HepG2 (cell line): ENCODE measurements around the gene CHKA. TPM values are rescaled to one million over a fixed set of nuclear protein-coding genes. Genes with fewer than 3 reads are reported as not detected.

Source experiments
- AFF4 ChIP-seq: sonication (generic); formaldehyde crosslinking; IDR thresholded peaks from 2 replicates; pipeline ENCODE4 v1.4.0; 2020; ENCODE audit warnings: missing genetic modification reagents
- HBP1 ChIP-seq: IDR thresholded peaks from 2 replicates; pipeline ENCODE4 v1.6.1; 2016; ENCODE audit warnings: low read depth, control low read depth
- KIAA2018 ChIP-seq: sonication (generic); formaldehyde crosslinking; IDR thresholded peaks from 2 replicates; pipeline ENCODE4 v1.5.0; 2020; ENCODE audit warnings: mild to moderate bottlenecking, missing genetic modification reagents, borderline replicate concordance
- NFIB ChIP-seq: sonication (generic); formaldehyde crosslinking; IDR thresholded peaks from 2 replicates; pipeline ENCODE4 v1.9.0; 2021; ENCODE audit warnings: missing genetic modification reagents, mild to moderate bottlenecking, borderline replicate concordance
- ZNF207 ChIP-seq: fragments of 450-650 bp; IDR thresholded peaks from 2 replicates; pipeline ENCODE4 v1.6.1; 2016; ENCODE audit warnings: antibody characterized with exemption, borderline replicate concordance
- ZNF547 ChIP-seq: sonication (generic); formaldehyde crosslinking; IDR thresholded peaks from 2 replicates; pipeline ENCODE4 v1.5.1; 2020; ENCODE audit warnings: mild to moderate bottlenecking, missing genetic modification reagents
- polyA plus RNA-seq, 8 experiments: library from polyadenylated mRNA; depleted of rRNA in 3 of 8; stranded (reverse) in 7 of 8; unstranded in 1 of 8; fragments of >200 nt; fragmentation: Illumina TruSeq in 4 of 8; extraction: Trizol in 4 of 8; gene quantifications; 2 replicates each; pipeline versions ENCODE4 v1.2.1 to v1.2.3, GENCODE V29; 2011 to 2016; ENCODE audit warnings: low read depth in 4 of 8, missing spikeins in 1 of 8, mixed read lengths in 1 of 8; ENCODE audit not compliant: insufficient read depth in 1 of 8
- total RNA-seq, 5 experiments: library from RNA; depleted of rRNA; stranded (reverse); fragments of >200 nt; fragmentation: Illumina TruSeq; extraction: Trizol; gene quantifications; 2 replicates each; pipeline ENCODE4 v1.2.3, GENCODE V29; 2016; ENCODE audit warnings: low read depth in 1 of 5
- TF ChIP-seq, protein P1 (sequence below): sonication (generic); formaldehyde crosslinking; IDR thresholded peaks from 2 replicates; pipeline ENCODE4 v1.4.0; 2020; ENCODE audit warnings: missing genetic modification reagents
- TF ChIP-seq, protein P2 (sequence below): sonication (generic); formaldehyde crosslinking; IDR thresholded peaks from 2 replicates; pipeline ENCODE4 v1.4.0; 2020; ENCODE audit warnings: missing genetic modification reagents, borderline replicate concordance

Gene CHKA
- total and polyA plus RNA-seq, 2 of the 13 experiments (the other 11 are each of a cell fraction or from before 2014, with no cell fraction given) = 71.6 to 92.7 TPM

GRCh38 chr11:68127714-68128681 is 6.8 kb upstream of the CHKA start (continued):
- TF ChIP-seq KIAA2018 (CRISPR knock-in tag) = no peak
- no peak for TF ChIP-seq NFIB
- TF ChIP-seq, protein P1, sequence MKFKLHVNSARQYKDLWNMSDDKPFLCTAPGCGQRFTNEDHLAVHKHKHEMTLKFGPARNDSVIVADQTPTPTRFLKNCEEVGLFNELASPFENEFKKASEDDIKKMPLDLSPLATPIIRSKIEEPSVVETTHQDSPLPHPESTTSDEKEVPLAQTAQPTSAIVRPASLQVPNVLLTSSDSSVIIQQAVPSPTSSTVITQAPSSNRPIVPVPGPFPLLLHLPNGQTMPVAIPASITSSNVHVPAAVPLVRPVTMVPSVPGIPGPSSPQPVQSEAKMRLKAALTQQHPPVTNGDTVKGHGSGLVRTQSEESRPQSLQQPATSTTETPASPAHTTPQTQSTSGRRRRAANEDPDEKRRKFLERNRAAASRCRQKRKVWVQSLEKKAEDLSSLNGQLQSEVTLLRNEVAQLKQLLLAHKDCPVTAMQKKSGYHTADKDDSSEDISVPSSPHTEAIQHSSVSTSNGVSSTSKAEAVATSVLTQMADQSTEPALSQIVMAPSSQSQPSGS (CRISPR knock-in tag) = no peak
- no peak for TF ChIP-seq AFF4 (CRISPR knock-in tag)
- TF ChIP-seq HBP1 (CRISPR knock-in tag) = no peak; the same call in 1 of the 2 replicates
- TF ChIP-seq, protein P2, sequence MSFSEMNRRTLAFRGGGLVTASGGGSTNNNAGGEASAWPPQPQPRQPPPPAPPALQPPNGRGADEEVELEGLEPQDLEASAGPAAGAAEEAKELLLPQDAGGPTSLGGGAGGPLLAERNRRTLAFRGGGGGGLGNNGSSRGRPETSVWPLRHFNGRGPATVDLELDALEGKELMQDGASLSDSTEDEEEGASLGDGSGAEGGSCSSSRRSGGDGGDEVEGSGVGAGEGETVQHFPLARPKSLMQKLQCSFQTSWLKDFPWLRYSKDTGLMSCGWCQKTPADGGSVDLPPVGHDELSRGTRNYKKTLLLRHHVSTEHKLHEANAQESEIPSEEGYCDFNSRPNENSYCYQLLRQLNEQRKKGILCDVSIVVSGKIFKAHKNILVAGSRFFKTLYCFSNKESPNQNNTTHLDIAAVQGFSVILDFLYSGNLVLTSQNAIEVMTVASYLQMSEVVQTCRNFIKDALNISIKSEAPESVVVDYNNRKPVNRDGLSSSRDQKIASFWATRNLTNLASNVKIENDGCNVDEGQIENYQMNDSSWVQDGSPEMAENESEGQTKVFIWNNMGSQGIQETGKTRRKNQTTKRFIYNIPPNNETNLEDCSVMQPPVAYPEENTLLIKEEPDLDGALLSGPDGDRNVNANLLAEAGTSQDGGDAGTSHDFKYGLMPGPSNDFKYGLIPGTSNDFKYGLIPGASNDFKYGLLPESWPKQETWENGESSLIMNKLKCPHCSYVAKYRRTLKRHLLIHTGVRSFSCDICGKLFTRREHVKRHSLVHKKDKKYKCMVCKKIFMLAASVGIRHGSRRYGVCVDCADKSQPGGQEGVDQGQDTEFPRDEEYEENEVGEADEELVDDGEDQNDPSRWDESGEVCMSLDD = 0 out of 2 replicates have a peak, but pooled peaks have one; percentile 28
- no peak for TF ChIP-seq ZNF547 (CRISPR knock-in tag)
- no peak for TF ChIP-seq ZNF207
